Right lung (tissue), 5 donors: ENCODE measurements around the gene IGF1. TPM values are rescaled to one million over a fixed set of nuclear protein-coding genes. Genes with fewer than 3 reads are reported as not detected.

Experiments
- DNase-seq, 2 donors: peaks; one replicate each; pipeline ENCODE4 v3.0.0-alpha.2; 2013
- polyA plus RNA-seq, 5 donors: library from polyadenylated mRNA; unstranded; fragments of 120-200 nt; gene quantifications; one replicate each; pipeline versions ENCODE4 v1.2.1 to v1.2.3, GENCODE V29; 2013; ENCODE audit warnings: inconsistent platforms in 1 of 5, low replicate concordance in 1 of 5; ENCODE audit not compliant: insufficient read length in 5 of 5, insufficient read depth in 1 of 5

IGF1 gene
- polyA plus RNA-seq, 5 donors: 16.5 to 31.3 (median 24.5) TPM

DNA sequence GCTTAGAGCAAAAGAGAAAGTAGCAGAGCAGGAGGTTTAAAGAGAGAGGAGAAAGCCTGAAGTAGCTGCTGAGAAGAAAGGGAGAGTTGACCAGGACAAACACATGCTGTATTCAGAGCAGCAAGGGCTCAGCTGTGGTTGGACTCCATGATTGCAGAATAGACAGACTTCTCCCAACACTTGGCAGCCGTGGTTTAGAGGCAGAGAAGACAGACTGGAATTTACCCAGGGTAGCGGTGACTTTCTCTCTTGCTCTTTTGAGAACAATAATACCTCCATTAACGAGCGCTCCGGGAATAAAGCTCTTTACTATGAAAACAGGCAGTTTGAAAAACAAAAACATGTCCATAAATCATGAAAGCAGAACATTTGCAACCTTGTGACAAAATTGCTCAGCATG is 21.4 kb upstream of the IGF1 start:
- no peak for DNase-seq

DNA sequence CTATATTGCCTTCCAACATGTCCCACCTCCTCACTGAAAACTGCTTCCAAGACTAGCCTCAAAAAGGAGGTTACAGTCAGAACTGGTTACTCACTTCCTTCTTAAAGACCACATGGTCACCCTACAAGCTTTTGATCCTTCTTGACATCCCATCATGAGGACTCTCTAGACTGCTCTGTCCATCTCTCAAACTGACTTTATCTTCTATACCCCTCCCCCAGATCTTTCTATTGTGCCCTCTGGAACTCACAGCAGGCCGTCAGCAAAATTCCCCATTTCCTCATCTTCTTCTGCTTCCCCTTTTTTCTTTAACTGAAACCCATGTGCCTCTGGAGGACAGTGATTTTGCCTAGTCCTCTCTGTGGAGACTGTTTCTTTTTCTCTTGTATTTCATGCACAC is 18.1 kb upstream of the IGF1 start:
- DNase-seq: no peak

DNA sequence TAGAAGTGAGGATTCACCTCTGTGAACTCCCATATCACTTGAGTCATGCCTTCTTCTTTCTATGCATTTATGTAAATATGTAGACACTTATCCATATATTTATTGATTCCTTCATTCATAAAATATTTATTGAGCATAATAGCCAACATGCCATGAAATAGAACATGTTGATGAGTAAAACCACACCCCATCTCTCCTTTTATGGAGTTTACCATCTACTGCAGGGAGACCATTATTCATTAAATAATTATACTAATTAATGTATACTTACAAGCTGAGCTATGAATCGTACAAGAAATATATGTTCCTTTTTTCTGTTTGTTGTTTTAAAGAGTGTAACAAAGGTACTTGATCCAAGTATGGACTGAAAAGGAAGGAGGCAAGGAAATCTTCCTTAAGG is 17.4 kb upstream of the IGF1 start:
- no peak for DNase-seq

DNA sequence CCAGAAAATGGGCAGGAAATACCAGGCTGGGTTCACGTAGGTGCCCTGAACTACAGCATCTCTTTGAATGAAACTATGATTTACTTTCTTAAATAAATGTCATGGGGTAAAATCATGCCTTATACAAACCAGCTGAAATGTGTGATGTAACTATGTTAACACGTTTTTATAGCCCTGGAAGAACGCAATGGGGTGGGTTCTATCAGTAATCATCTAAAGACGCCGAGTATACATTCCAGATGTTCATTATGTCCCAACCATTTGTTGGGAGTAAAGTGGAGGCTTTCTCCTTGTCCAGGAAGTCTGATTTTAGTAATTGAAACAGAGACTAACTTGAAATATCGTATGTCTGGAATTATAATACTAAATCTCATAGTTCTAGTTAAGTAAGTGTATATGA is 16.2 kb upstream of the IGF1 start:
- DNase-seq: no peak

DNA sequence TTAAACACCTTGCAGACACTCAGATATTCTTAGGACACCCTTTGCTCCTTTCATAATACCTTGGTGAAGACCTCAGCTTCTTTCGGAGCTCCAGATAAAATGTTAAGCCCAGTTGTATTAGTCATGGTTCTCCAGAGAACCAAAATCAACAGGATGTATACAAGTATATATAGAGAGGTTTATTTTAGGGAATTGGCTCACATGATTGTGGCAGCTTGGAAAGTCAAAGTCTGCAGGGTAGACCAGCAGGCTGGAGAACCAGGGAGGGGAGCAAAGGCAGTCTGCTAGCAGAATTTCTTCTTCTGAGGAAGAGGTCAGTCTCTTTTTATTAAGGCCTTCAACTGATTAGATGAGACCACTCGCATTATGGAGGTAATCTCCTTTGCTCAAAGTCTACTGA is 6.9 kb upstream of the IGF1 start:
- DNase-seq: no peak

DNA sequence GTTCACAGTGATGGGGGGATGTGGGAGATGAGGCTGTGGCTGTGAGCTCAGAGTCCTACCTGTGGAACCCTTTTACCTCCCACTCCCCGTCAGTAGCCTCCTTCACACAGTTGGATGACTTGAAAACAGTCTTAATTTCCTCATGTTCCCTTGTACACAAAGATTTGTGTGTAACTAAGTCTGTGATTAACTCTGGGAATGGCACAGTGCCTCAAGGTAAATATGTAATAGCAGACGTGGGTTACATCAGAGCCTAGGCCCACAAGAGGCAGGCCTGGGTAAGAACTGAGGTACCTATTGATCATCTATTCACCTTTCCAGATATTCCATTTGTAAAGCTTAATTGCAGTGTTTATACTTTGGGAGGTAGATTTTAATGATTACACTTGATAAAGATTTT is 5.8 kb upstream of the IGF1 start:
- no peak for DNase-seq

DNA sequence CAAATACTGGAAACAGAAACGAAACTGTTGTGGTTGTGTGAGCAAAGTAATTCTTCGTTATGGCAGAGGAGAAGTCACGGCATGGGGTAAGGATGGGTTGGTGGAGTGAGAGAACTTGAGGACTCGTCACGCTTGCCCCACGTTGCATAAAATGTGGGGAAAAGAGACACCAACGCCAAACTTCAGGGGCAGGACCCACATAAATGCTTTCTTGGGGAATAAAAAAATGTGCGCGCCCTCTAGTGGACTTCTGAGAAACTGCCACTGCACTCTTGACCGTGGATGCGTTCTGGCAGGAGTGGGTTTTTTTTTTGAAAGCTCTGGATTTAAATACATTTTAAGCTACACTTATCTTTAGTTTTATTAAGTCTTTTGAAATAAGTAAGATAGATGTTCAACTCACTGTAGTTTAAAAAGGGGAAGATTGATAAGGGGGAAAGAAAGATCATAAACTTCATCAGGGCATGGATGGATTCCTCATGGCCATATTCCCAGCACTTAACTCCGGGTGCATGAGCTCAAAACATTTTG is 4.1 kb upstream of the IGF1 start:
- DNase-seq: no peak

DNA sequence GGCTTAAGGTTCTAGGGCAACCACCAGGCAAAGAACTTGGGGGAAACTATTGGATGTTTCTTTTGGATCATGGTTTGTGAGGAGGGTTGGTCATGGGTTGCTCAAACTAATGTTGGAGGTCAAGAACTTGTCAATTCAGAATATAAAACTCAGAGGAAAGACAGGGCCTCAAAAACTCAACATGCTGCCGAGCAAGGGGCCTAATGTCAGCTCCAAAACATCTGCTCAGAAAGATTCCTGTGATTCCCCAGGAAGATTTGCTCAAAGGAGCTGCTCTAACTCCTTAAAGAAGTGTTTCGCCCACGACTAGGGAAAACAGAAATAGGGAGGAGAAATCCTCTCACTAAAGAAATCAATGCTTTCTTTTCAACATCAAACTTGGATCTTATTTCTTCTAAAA is 3.7 kb upstream of the IGF1 start:
- DNase-seq: no peak

DNA sequence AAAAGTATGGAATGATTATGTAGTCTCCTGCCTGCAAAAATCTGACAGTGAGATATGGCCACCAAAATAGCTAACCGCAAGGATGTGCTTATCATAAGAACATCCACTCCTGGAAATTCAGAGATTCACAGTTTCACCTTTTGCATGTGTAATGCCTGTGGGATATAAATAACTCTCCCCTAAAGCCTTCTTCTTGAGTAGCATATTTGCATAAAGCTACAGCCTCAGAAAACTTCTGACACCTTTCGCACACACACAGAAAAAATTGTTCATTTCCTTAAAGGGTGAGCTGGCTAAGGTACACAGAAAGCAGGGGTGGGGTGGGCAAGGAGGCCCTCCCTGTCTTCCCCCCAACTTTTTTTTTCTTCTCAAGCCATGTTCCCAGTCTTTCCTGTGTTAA is 3.1 kb upstream of the IGF1 start:
- DNase-seq: no peak

DNA sequence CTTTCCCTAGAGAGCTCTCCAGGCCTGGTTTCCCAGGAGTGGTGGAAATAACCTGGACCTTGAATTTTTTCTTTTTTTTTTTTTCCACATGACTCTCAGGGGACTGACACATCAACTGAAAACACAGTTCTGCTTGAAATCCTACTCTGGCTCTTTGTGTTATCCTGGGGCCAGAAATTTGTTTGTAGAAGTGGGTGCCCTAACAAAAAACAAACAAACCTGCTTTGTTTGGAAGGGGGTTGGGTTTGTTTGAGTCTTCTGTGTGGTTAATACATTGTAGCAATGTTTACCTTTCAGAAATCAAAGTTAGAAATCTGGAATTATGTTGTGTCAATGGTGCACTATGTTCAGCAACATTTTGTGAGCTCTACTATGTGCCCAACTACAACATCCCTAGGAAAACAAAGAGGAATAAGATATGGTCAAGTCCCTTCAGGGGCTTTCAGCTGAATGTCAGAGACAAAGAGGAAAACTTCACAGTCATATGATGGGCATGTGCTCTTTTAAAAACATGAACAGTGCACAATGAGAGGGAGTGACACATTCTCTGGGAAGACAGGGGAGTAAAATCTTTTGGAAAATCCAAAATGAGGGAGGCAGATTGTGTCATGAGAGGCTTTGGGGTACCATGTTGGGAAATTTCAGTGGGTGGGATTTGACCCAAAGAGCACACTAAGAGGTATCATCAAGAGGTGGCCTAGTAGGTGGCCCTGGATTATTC is 1.5 kb upstream of the IGF1 start:
- DNase-seq: no peak

DNA sequence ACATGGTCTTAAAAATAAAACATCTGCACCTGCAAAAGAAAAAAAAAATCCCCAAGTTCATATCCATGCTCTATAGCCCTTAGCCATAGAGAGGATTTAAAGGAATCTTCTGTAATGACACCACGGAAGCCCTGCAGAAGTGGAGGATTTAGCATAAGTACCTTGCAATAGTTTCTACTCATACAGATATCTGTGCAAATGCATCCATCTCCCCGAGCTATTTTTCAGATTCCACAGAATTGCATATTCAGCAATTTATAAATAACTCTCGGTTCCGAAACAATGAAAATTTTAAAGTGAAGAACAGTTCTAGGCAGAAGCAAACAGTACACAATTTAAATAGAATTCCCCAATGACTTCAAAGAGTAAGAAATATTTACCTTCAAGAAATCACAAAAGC is 424 bp downstream of the IGF1 start:
- DNase-seq: no peak

DNA sequence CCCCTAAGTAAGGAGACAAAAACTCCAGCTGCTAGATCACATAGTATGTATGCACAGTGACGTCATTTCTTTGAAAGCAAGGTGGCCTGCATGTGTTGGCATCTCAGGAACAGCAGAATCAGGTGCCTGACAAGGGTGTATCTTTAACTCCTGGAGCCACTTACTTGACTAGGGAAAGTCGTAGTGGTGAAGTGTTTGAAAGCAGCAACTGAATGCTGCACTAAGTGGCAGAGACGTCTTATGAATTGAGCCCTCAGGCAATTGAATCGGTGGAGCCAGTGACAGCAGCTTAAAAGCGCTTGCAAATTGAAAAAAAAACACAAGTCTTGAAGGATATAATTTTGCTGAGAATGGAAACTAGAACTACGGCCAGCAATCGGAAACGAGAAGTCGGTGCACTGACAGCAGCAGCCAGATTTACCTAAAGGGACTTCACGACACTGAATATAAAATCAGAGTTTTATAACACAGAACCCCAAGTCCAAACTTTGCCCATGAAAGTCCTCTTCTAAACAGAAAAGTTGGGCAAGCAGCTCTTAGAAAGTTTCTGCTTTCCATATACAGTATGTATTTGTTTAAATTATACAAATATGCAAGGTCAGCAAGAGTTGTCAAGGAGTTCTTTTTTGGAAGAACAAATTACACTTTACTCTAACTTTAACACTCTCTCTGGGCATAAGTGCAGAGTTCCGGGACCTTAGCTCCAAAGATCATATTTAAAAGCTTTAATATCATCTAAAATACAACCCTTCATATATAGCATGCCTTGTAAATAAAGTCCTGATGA is 1.1 kb downstream of the IGF1 start:
- no peak for DNase-seq

DNA sequence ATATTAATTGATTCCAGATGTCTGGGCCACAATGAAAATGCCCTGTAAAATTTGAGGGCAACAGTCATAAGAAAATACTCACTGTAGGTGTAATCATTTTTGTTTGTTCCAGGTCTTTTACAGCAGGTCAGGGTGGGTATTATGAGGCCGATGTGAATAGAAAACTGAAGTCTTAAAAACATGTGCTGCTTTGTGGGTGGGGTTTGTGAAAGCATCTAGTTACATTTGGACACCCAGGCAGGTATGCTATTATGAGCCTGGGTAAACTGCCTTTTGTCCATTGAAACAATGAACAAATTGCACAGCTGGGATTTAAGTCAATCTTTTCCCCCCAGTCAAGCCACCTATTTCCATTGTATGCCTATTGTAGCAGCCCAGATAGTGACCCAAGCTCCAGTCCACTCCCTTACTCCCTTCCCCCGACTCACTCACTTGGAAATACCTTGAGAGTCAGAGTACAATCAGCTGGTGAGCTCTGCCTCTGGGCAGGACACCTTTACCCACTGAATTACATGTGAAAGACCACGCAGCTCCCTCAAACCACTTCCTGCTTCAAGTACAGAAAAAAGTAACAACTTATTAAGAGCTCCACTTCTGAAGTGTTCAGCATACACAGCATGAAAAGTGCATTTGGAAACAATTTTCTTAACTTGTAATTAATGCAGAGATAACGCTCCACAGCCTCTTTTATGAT is 1.8 kb downstream of the IGF1 start:
- no peak for DNase-seq

DNA sequence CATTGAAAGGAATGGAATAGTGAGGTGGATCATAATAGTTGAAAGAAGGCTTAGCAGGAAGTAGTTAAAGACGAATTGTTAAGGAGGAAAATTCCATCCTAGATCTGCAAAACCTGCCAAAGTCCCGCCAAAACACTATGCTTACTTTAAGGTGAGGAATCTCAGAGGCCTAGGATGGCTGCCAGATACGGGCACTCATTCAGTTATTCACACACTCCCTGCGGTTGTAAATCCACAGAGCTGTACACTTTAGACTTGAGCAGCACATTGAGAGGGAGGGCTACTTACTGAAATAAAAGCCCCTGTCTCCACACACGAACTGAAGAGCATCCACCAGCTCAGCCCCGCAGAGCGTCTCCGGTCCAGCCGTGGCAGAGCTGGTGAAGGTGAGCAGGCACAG is 5.0 kb downstream of the IGF1 start:
- no peak for DNase-seq

DNA sequence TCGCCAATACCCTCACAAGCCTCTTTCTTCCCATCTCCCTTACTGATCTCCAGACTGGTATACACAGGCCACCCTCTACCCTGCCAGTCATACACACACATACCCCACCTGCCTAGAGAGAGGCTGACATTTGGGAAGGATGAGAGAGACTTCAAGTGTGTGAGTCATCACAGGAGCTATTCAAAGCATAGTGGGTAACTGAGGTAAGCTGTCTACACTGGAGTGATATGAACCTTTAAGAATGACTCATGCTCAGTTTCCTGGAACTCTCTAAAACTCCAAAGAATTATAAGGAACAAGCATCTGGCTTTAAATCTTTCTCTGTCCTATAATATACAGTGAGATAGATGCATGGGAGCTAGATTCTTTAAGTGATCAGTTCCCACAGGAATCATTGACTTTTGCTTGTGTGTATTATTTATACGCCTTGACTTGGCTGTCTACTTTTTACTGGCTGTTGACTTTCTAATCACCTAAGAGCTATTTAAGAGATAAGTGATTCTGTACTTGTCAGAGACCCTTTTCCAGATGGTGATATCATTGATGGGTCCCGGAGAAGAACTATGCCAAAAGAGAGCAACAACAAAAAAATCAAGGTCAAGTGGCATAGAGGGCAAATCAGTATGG is 5.8 kb downstream of the IGF1 start:
- DNase-seq: no peak

DNA sequence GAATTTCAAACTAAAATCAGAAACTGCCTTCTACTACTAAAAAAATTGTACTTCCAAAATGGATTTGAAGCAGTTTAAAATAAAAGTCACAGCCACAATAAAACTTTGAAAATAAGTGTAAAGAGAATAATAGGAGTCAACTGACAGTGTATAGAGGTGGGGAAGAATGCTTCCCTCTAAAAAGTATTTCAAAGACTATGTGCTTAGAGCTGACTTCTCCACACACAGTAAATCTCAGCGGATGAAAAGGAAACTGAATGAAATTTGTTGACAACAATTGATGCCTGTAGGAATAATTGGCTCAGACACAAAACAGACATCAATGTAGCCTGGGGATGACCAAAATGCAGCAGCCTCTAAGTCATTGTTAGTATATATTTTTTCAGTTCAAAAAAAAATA is 7.9 kb downstream of the IGF1 start:
- no peak for DNase-seq

DNA sequence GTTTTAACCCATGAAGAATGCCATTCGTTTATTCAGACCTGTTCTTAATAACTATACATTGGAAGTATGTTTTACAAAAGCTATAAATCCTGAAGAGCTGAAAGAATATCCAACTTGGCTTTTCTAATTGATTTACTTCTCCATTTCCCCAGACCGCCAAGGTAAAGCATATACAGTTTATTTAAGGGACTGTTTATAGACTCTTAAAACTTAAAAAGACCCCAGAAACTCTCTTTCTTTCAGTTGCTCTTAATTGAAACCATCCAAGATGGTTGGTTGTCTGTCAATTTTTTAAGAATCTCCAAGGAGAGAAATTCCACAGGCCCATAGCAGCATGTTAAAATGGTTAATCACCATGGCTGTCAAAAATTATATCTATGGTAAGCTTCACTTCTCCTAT is 8.8 kb downstream of the IGF1 start:
- DNase-seq: no peak

DNA sequence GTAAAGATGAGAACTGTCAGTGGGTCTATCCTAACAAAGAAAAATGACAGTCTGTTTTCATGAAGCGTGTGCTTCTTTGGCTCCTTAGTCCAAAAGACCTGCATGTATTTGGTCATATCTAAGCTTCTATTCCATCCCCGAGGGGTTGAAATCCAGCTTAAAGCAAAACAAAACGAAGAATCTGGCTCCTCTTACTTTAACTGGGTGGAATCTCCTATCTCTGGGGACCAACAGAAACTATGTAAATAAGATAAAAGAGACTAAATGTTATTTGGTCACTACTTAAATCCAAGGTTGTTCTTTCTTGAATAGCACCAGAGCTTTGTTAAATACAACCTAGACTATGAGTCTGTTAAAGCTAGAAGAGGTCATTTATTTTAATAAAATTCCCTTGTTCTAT is 9.4 kb downstream of the IGF1 start:
- no peak for DNase-seq

DNA sequence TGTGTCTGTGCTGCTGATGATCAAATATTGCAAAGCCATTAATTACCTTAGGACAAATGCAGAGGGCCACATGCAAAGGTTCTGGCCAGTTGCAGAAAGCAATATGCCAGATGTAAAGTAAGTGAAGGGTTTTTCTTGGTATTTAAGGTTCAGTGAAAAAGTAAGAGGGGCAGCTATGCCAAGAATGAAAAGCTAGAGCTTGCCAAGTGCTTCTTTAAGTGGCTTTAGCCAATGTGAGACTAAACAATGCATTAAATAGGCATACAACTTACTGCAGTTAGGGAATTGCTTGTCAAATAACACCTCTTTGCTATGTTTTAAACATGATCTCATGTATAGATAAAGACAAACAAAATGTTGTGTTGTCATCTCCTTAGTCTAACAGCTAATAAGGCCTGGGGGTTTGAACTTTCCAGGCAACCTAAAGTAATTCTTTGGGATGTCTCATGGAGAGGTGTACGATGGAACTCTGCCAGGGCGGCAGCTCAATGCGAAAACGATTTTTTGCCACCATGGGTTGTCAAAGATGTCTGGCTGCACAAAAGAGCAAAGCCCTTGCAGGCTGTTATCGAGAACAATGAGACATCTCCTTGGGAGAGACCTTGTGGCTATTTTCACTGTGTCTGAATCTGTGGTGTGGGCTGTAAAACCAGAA is 12.0 kb downstream of the IGF1 start:
- peak; percentile 71 to 72 for DNase-seq

DNA sequence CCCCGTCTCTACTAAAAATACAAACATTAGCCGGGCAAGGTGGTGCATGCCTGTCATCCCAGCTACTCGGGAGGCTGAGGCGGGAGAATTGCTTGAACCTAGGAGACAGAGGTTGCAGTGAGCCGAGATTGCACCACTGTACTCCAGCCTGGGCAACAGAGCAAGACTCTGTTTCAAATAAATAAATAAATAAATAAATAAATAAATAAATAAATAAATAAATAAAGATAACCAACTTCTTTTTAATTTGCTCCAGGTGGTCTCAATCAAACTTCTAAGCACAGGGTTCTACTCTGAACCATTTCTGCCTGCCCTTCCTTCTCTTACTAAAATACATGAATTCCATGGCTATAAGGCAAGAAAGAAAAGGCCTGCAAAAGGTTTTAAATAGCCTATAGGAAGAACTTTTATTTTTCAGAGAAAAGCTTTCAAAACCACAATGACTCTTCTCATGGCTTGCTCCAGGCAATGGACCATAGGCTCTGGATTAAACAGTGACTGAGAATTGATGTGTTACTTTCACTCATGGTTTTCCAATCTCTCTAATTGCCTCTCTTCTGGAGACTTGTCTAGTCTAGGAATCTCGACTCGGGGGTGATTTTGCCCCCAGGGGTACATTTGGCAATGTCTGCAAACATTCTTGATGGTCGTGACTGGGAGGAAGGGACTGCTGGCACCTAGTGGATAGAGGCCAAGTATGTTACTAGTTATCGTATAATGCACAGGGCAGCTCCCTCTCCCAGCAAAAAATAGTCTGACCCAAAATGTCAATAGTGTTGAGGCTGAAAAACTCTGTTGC is 14.4 kb downstream of the IGF1 start:
- no peak for DNase-seq
